GM18861 (cell line): ENCODE measurements around the gene ATP6V0E2.
"Not testable (repeated sequence)": the region's sequence is repeated elsewhere in the genome, so short reads cannot be mapped to it uniquely, and the experiment has no call there.

Experiments used
- ATAC-seq: cut with Tn5 transposase; IDR thresholded peaks from one replicate; pipeline ENCODE4 v1.9.1; 2021; ENCODE audit not compliant: unreplicated experiment

The ATP6V0E2 gene

DNA sequence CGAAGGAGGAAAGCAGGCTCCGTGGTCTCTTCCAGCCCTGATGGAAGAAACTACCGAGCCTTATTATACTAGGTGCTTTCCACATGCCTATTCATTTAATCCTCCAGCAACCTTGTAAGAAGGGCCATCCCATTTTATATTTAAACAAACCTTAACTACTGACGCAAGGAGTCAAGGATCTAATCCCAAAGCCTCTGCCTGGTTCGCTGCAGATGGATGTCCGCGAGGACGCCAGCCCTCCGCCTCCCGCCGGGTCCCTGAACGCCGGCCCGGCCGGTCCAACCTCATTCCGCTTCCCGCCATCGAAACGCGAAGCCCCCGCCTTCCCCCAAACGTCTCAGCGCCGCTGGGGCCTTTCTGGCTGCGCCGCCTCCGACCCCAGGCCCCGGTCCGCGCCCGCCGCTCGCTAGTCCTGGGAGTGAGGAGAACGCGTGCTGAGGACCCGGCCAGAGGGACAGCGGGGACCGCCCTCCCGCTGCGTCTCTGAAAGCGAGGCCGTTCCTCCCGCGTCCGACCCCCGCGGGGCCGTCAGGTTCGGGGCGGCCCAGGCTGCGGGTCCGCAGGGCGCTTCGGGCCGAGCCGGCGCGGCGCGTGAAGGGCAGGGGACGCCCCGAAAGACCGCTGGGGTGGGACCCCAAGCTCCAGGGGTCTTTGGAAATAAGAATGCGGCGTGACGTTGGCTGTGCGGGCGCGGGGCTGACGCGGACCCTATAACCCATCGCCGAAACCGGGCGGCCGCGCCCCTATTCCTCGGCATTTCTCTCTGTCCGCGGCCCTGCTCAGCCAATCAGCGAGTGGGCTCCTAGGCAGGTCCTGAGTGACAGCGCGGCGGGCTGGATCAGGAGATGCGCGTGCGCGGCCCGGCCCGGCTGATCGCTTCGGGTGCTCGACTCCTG, at the start of gene ATP6V0E2:
ATP6V0E2 (plus strand) TSS at position 896 of the 896 bp plus-strand sequence. CDS start 97 bp downstream, outside the sequence.
- ATAC-seq = peak; percentile 90

DNA sequence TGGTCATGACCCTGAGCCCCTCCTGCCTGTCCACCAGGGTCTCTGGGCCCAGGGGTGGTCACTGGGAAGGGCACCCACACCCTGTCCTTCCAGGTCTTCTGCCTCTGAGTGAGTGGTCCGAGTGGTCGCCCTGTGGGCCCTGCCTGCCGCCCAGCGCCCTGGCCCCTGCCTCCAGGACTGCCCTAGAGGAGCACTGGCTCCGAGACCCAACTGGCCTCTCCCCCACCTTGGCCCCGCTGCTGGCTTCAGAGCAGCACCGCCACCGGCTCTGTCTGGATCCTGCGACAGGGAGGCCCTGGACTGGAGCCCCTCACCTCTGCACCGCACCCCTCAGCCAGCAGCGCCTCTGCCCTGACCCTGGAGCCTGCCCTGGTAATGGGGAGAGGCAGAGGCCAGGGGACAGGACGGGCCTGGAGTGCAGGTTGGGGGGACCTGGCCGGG, 49.4 kb upstream of the ATP6V0E2 start:
- ATAC-seq = no peak

DNA sequence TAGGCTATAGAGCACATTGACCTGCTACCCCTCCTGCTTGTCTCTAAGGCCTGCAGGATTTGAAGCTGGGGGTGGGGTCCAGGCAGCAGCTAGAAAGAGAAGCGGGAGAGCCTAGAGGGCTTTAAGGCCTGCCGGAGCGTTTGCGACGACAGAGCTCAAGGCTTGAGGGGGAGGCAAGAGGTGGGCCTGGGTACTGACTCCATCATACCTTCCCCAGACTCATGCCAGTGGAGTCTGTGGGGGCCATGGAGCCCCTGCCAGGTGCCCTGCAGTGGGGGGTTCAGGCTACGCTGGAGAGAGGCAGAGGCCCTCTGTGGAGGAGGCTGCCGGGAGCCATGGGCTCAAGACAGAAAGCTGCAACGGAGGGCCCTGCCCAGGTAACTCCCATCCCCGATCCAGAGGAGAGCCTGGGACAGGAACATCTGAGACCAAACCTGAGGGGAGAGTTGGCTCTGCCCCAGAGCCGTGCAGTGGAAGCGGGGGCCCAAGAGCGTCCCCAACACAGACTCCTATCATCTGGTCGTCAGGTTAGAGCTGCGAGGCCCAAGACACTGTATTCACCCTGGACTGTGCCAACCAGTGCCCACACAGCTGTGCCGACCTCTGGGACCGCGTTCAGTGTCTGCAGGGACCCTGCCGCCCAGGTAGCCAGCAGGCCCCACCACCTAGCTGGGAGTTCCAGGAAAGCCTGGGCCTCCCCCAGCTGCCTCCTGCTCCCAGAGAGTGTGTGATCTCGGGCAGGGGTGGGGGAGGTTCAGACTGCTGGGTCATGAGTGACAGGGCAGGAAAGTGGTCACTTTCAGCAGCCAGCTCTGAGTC, 48.8 kb upstream of the ATP6V0E2 start:
- no peak for ATAC-seq

DNA sequence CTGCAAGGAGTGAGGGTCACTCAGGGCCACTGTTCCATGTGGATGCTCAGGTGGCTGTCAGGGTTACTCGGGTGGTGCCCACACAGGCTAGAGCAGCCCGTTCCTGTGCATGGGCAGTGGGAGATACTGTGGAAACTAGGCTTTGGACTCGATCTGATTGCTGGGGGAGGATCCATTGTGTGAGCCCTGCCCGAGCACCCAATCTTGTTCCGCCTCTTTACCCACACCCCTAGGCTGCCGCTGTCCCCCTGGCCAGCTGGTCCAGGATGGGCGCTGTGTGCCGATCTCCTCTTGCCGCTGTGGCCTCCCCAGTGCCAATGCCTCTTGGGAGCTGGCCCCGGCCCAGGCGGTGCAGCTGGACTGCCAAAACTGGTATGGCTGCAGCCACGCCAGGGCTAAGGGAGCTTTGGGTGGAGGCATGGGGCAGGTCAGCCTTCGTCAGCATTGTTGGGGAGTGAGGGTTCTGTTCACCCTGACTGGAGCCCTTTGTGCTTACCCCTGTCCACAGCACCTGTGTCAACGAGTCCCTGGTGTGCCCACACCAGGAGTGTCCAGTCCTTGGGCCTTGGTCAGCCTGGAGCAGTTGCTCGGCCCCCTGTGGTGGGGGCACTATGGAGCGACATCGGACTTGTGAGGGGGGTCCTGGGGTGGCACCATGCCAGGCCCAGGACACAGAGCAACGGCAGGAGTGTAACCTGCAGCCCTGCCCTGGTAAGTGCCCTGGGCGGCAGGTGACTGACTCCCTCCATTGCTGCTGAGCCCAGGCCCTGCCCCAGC, 48.0 kb upstream of the ATP6V0E2 start:
- ATAC-seq = no peak

DNA sequence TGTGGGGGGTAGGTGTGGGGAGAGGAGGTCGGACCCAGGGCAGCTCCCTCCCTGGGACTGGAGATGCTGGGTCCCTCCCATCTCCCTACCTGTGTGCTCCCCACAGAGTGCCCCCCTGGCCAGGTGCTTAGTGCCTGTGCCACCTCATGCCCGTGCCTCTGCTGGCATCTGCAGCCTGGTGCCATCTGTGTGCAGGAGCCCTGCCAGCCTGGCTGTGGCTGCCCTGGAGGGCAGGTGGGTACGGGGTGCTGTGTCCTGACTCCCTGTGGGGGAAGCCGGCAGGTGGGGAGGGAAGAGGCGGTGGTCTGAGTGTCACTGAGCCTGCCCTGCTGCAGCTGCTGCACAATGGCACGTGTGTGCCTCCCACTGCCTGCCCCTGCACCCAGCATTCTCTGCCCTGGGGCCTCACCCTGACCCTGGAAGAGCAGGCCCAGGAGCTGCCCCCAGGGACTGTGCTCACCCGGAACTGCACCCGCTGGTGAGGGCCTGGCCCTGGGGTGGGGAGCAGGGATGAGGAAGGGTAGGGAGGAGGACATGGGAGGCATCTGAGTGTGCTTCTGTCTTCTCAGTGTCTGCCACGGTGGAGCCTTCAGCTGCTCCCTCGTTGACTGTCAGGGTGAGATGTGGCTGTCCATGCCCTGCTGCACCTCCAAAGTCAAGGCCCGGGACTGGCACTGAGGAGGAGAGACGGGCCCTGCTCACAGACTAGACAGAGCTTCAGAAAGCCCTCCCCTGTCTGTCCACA, 47.3 kb upstream of the ATP6V0E2 start:
- ATAC-seq = no peak

DNA sequence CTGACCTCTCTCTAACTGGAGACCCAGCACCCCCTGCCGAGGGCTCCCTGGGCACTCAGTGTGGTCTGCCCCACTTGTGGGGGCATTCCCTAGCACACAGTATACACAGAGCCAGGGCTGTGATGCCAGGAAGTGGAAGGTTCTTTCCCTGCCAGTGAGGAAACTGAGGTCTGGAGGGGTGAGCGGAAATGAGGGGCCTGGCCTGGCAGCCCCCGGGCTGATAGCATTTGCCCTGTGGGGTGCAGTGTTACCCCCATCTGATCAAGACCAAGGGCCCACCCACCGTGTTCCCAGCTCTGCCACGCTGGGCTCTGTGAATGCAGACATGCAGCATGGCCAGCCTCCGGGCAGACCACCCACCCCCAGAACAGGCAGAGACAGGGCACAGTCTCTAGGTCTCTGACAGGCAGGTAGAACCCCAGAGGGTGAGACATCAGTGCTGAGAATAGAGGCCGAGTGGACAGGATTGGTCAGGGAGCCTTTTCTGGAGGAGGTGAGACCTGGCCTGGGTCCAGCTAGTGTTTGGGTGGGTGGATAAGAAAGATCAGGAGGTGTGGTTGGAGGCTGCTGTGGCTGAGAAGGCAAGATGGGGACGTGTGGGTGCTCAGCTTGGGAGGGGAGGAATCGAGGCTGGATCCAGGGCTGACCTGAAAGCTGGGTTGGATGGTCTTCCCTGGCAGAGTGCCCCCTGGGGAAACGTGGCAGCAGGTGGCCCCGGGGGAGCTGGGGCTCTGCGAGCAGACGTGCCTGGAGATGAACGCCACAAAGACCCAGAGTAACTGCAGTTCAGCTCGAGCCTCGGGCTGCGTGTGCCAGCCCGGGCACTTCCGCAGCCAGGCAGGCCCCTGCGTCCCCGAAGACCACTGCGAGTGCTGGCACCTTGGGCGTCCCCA, 46.4 kb upstream of the ATP6V0E2 start:
- ATAC-seq = no peak

DNA sequence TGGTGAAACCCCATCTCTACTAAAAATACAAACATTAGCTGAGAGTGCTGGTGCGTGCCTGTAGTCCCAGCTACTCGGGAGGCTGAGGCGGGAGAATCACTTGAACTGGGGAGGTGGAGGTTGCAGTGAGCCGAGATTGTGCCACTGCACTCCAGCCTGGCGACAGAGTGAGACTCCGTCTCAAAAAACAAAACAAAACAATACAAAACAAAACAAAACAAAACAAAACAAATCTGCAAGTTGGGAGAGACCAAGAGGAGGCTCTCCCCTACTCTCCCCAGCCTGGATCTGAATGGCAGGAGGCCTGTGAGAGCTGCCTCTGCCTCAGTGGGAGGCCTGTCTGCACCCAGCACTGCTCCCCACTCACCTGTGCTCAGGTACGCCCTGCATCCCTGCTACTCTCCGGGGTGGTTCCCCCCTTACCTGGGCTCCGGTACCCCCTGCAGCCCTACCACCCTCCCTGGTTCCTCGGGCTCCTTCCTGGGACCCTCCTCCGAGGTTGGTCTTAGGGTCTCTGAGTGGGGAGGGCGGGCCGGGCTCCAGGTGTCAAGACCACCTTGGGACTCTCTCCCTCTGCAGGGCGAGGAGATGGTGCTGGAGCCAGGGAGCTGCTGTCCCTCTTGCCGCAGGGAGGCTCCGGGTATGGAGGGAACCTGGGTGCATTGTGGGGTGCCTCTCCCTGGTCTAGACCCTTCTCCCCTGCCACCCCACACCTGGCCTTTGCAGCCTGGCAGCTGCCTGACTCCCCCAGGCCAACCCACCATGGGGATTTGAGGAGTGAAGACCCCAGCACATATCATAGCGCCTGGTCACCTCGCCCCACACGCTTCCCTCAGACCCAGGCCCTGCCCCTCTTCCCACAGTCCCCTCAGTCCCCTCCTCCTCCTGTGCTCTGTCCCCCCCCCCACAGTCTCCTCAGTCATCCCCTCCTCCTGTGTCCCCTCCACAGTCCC, 45.1 kb upstream of the ATP6V0E2 start:
- ATAC-seq = no peak

DNA sequence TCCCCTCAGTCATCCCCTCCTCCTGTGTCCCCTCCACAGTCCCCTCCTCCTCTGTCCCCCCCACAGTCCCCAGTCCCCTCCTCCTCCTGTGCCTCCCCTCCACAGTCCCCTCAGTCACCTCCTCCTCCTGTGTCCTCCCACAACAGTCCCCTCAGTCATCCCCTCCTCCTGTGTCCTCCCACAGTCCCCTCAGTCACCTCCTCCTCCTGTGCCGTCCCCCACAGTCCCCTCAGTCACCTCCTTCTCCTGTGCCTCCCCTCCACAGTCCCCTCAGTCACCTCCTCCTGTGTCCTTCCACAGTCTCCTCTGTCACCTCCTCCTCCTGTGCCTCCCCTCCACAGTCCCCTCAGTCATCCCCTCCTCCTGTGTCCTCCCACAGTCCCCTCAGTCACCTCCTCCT, 43.2 kb upstream of the ATP6V0E2 start:
- ATAC-seq = not testable (repeated sequence)

DNA sequence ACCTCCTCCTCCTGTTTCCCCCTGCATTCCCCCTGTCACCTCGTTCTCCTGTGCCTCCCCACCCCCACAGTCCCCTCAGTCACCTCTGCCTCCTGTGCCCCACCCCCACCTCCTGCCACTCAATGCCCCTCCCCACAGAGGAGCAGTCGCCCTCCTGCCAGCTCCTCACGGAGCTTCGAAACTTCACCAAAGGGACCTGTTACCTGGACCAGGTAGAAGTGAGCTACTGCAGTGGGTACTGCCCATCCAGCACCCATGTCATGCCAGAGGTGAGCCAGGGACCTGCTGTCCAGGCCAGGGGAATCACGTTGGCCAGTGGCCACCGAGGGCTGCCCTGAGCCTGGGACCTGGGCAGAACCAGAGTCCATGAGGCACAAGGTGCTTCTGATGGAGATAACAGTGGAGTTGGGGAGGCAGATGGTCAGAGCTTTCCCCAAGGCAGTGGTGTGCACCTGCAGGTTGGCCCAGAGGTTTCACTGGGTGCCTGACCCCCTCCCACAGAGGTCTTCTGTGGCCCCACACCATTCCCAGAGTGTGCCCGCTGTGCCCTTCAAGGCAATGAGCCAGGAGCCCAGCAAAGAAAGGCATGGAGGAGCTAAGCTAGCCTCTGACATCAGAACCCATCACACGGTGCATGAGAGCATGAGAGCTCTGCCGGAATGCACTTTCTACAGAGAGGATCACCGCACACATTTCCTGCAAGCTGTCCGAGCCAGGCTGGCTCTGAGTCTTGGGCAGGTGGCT, 42.6 kb upstream of the ATP6V0E2 start:
- ATAC-seq = no peak

DNA sequence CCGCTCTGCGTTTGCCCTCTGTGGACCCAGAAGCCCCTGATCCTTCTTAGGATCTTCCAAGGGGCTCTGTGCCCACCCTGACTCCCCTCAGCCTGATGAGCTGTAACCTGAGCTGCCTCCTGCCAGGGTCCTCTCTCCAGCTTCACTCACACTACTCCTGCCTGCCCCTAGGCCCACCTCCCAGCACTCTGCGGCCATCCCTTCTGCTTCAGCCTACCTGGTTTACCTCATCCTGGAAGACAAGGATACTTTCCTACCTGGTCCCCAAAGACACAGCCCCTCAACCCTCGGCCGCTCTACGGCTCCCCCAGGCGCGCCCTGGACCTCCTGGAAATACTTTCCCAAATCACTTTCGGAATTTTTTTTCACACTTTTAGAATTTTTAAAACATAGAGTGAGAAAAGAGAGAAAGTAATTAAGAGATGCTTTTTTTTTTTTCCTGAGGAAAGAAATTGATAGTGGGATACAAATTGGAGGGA, 42.0 kb upstream of the ATP6V0E2 start:
- ATAC-seq = no peak

DNA sequence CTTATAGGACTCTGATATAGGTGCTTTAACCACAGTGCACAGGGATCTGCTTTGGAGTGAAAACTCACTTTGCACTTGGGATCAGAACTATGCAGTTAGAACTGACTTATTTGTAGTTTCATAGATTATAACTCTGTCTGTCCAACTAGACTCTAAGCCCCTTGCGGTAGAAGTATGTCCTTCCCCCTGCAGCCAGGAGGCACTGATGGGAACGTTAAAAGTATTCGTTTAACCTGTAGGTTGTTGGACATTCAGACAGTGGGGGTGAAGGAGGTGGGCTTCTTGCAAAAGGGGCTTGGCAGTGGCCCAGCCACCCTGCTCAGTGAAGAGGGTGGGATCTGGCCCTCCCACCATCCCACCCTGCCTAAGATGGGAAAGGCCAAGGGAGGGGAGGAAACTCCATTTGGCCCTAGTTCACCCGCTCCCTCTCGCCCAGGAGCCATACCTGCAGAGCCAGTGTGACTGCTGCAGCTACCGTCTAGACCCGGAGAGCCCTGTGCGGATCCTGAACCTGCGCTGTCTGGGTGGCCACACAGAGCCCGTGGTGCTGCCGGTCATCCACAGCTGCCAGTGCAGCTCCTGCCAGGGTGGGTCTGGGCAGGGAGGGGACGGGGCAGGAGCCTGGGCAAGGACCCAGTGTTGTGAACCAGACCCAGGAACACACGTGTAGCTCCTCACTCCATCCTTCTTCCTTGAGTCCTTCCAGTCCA, 41.3 kb upstream of the ATP6V0E2 start:
- ATAC-seq = no peak

DNA sequence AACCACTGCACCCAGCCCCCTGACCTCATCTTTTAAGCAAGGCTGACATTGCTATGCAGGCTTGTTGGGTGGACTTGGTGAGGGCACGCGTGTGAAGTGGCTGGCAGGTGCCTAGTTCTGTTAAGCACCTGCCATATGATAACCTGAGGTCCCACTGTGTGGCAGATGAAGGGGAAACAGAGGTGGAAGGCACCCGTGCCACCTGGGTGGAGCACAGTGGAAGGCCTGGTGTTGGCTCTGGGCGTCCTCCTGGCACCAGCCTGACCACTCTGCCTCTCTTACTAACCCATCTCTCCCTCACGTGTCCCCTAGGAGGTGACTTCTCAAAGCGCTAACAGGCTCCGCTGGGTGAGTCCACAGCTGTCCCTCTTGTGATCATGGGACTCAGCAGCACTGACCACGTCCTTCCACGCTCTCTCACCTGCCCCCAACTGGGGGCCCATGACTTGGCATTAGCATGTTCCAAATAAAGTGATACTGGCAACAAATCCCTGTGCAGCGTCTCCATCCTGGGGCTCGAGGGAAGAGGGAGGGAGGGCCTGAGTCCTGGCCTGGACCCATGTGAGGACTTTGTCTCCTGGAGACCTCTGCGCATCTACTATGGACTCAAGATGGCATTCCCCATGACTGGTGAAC, 40.2 kb upstream of the ATP6V0E2 start:
- no peak for ATAC-seq

DNA sequence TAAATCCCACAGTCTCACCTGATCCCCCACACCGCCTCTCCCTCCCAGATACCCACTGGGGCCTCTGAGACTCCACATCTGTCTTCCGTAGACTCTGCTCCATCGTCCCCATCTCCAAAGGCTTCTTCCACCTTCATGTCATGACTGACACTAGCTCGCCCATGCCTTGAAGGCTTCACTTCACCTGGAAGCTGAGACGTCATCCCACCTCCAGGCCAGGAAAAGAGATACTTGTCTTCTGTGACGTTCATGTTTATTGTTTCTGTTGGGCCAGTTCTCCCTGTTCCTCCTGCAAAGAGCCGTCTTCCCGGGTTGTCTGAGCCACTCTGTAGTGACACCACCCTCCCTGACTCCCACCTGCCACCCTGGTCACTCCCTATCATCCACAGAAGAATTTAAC, 39.2 kb upstream of the ATP6V0E2 start:
- no peak for ATAC-seq

DNA sequence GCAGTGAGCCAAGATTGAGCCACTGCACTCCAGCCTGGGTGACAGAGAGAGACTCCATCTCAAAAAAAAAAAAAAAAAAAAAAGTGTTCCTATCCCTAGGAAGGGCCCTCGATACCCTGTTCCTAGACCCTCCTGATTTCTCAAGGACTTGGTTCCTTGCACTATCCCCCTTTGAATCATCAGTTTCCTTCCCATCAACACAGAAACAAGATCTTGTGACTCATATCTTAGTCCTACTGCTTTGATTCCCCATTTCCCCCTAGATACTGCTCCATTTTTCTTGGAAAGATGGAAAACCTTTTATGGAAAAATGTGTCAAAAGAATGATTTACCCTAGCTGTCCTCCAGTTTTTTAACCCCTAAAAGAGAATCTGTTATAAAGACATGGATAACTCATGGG, 37.3 kb upstream of the ATP6V0E2 start:
- ATAC-seq = no peak

DNA sequence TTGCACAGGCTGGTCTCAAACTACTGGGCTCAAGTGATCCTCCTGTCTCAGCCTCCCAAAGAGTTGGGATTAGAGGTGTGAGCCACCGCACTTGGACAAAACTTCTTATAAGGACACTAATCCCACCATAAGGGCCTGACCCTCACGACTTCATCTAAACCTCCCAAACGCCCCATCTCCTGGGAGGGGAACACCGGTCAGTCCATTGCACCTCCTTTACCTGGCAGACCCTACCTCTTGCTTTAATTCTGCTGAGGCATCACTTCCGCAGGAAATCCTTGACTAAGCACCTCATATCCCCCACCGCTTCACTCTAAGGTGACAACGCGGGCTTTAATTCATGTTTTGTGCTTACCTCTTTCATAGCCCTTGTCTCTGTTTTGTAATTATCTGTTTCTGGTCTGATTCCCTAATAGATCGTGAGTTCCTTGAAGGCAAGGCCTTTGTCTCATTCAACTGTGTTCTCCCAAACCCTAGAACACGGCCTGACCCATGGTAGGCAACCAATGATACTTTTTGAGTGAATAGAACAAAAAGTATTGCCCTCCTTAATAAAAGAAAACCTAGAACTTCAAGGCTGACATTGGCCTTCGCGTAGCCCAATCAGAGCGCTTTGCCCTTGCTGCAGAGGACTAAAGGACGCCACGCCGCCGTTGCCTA, 36.1 kb upstream of the ATP6V0E2 start:
- no peak for ATAC-seq
